Kidney epithelial cell (primary cell): ENCODE data around the gene HOXA6. TPM values are rescaled to one million over a fixed set of nuclear protein-coding genes. Genes with fewer than 3 reads are reported as not detected.

Experiments used
- DNase-seq: peaks from one replicate; pipeline ENCODE4 v3.0.0-alpha.2; 2010; ENCODE audit warnings: low read depth
- H3K27me3 ChIP-seq: 2 replicates; pipeline ENCODE4 v1.6.0; 2011; ENCODE audit warnings: low read length; ENCODE audit not compliant: control insufficient read depth, insufficient read depth
- H3K36me3 ChIP-seq: 2 replicates; pipeline ENCODE4 v1.5.1; 2011; ENCODE audit warnings: low read length; ENCODE audit not compliant: control insufficient read depth, insufficient read depth
- H3K4me3 ChIP-seq: 2 replicates; pipeline ENCODE4 v1.5.1; 2011; ENCODE audit warnings: low read depth, mild to moderate bottlenecking, control low read depth, low read length
- total RNA-seq: library from RNA; depleted of rRNA; stranded (reverse); fragments of >200 nt; gene quantifications from 2 replicates; pipeline ENCODE4 v1.2.3, GENCODE V29; 2015
- TF ChIP-seq, protein P1 (sequence below): IDR thresholded peaks from 2 replicates; pipeline ENCODE4 v1.5.1; 2011; ENCODE audit warnings: mild to moderate bottlenecking, moderate library complexity, low read length, control low read depth, inconsistent platforms; ENCODE audit not compliant: insufficient read depth, poor library complexity, severe bottlenecking

Gene HOXA6
- total RNA-seq, 1 donor from 2014 or later, result 4.8 TPM

DNA sequence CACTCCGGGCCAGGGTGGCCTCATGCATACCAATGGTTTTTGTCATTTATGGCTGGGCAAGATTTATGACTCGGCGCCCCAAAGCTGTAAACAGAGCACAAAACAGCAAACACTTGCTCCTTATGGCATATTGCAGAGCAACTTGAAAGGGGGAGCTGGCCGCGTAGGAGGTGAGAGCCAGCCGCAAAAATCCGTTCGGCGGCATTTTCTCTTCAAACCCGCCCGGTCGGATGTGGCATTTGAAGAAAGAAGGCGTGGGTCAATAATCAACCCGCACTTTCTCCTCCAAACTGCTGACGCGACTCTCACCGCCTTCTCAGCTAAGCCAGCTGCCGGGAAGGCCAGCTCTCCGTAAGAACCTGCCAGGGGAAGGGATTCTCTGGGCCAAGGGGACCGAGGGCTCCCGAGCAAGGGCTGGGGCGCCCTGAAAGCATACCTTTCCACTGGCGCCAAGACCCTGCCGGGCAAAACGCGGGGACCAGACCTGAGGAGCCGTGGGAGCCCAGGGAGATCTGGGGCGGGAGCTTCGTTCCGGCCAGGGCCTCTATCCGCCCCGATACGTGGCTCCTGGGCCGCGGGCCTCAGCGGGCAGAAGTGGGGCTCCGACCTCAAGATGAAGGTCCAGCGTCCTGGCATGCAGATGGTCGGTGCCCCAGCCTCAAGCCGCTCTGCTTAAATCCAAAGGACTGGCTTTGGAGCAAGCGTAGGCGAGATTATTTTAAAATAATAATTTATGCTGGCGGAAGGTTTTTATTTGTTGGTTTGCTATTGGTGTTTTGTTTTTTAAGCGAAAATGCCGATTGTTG, 32.1 kb downstream of the HOXA6 start:
- Histone ChIP-seq H3K4me3 (peak overlapping the region; percentile 74), H3K27me3 (no peaks in the 10 kb centered on the region), H3K36me3 (peaks cover 3% of the 10 kb centered on the region)
- DNase-seq, result peak; percentile 76
- TF ChIP-seq, protein P1, sequence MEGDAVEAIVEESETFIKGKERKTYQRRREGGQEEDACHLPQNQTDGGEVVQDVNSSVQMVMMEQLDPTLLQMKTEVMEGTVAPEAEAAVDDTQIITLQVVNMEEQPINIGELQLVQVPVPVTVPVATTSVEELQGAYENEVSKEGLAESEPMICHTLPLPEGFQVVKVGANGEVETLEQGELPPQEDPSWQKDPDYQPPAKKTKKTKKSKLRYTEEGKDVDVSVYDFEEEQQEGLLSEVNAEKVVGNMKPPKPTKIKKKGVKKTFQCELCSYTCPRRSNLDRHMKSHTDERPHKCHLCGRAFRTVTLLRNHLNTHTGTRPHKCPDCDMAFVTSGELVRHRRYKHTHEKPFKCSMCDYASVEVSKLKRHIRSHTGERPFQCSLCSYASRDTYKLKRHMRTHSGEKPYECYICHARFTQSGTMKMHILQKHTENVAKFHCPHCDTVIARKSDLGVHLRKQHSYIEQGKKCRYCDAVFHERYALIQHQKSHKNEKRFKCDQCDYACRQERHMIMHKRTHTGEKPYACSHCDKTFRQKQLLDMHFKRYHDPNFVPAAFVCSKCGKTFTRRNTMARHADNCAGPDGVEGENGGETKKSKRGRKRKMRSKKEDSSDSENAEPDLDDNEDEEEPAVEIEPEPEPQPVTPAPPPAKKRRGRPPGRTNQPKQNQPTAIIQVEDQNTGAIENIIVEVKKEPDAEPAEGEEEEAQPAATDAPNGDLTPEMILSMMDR, result no peak

GRCh38 chr7:27114881-27115220, 32.7 kb downstream of the HOXA6 start:
- H3K36me3 ChIP-seq, result peaks cover 3% of the 10 kb centered on the region
- TF ChIP-seq, protein P1, result no peak
- no peak for DNase-seq
- no peaks in the 10 kb centered on the region for H3K27me3 ChIP-seq
- peak overlapping the region; percentile 74 for H3K4me3 ChIP-seq

DNA sequence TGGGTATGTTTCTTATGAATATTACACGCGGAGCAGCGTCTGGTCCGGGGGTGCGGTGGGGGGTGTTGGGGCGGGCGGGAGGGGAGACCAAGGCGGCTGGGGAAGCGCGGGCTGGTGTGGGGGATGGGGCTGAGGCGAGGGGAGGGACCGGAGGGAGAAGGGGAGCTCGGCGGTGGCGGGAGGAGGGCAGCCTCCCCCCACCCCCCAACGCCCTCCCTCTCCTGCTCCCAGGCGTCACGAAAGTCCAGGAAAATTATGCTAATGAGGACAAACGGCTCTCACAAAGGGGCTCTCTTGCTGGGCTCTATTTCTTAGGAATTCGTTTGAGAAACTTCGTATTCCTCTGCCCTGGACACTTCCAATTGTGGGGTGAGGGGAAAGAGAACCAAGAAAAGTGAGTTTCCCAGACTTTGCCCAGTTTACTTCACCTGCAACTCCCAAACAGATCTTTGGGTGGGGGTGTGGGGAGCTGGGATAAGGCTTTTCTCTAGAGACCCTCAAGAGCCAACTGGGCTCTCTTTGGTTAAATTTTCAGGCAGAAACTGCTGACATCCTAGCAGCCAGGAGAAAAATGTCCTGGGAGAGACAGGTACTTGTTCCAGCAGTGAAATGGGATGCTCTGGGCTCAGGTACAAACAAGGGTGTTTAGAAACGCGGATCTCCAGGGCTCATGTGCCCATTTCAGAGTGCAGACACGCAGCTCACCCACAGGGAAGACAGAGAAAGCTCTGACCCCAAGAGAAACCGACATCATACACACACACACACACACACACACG, 33.4 kb downstream of the HOXA6 start:
- TF ChIP-seq, protein P1, result no peak
- peaks cover 3% of the 10 kb centered on the region for H3K36me3 ChIP-seq
- no peak for DNase-seq
- no peaks in the 10 kb centered on the region for H3K27me3 ChIP-seq
- peak overlapping the region; percentile 74 for H3K4me3 ChIP-seq

DNA sequence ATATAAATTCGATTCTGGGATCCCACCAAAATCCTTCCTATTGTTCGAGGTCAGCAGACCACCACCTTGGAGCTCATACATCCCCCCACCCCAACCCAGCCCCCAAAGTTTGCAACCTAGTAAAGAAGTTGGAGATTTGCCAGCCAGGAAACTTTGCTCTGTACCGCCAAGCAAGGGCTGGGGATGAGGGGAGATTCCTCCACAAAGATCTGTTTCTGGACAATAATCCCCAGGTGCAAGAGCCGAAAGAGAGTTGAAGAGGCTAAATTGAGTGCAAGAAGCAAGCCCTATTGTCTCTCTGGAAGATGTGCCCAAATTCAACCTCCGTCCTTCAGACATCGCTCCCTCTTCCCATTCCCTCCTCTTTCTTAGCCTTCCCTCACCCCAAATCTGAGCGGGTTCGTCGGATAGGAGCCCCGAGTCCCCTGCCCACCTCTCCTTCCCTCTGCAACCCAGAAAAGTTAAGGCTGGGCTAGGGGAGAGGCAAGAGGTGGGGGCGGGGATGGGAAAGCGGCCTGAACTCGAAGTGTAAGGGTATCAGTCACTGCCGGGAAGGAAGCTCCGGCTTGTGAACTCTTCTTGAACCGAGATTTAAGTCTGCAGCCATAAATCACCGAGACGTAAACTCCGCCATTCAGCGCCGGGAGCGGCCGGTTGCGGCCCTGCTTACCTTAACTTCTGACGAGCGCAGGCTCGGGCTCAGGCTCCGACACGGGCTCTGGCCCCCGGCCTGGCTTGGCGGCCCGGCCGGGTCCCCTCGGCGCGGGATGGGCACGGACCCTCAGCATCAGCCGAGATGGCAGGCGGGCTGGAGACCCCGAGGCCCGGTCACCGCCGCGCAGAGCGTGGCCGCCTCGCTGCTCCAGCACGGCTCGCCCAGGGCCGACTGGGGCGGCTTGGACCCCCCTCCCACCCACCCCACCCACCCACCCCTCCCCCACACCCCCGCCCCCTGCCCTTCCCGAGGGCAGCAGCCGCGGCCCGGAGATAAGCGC, 34.3 kb downstream of the HOXA6 start:
- TF ChIP-seq, protein P1, result no peak
- no peaks in the 10 kb centered on the region for H3K27me3 ChIP-seq
- H3K4me3 ChIP-seq, result peak overlapping the region; percentile 74
- peaks cover 3% of the 10 kb centered on the region for H3K36me3 ChIP-seq
- no peak for DNase-seq

DNA sequence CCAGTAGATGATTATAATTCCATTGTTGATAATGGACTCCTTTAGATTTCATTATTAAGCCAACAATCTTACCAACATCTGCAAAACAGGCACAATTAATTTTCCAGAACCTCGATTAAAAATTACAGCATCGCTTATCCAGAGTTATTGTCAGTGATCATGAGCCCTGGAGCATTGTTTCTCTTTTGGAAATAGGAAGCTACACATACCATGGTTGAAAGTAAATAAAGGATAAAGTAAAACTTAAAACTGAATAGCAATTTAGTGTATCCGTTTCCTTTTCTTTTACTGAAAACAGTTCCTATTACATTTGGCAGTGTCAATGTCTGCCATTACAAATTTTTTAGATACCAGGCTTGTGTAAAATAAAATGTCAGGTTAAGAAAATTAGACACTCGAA, 35.2 kb downstream of the HOXA6 start:
- no peak for DNase-seq
- TF ChIP-seq, protein P1, result no peak
- Histone ChIP-seq H3K4me3 (peak overlapping the region; percentile 74), H3K36me3 (peaks cover 1% of the 10 kb centered on the region), H3K27me3 (no peaks in the 10 kb centered on the region)
